Liver (tissue), 3 donors: ENCODE data around the gene KCNQ1.

ENCODE experiments used
- RAD21 ChIP-seq, 2 donors: IDR thresholded peaks; 2 replicates each; pipeline ENCODE4 v1.6.1; 2016; ENCODE audit warnings: antibody characterized with exemption in 2 of 2, mild to moderate bottlenecking in 2 of 2
- SP1 ChIP-seq: IDR thresholded peaks from 2 replicates; pipeline ENCODE4 v1.6.1; 2018; ENCODE audit warnings: antibody characterized with exemption, mild to moderate bottlenecking
- YY1 ChIP-seq: IDR thresholded peaks from 2 replicates; pipeline ENCODE4 v1.6.1; 2016; ENCODE audit warnings: antibody characterized with exemption, mild to moderate bottlenecking
- TF ChIP-seq, protein P1 (sequence below): fragments of 150-350 bp; IDR thresholded peaks from 2 replicates; pipeline ENCODE4 v1.5.1; 2017; ENCODE audit warnings: improper control_type of control experiment, low read depth, low read length; ENCODE audit not compliant: missing input control
- TF ChIP-seq, protein P2 (sequence below): IDR thresholded peaks from 2 replicates; pipeline ENCODE4 v1.6.1; 2016; ENCODE audit warnings: antibody characterized with exemption
- TF ChIP-seq, protein P3 (sequence below): IDR thresholded peaks from 2 replicates; pipeline ENCODE4 v1.6.1; 2016; ENCODE audit warnings: antibody characterized with exemption, mild to moderate bottlenecking
- donor health status: healthy.
- donor health status: healthy.

DNA sequence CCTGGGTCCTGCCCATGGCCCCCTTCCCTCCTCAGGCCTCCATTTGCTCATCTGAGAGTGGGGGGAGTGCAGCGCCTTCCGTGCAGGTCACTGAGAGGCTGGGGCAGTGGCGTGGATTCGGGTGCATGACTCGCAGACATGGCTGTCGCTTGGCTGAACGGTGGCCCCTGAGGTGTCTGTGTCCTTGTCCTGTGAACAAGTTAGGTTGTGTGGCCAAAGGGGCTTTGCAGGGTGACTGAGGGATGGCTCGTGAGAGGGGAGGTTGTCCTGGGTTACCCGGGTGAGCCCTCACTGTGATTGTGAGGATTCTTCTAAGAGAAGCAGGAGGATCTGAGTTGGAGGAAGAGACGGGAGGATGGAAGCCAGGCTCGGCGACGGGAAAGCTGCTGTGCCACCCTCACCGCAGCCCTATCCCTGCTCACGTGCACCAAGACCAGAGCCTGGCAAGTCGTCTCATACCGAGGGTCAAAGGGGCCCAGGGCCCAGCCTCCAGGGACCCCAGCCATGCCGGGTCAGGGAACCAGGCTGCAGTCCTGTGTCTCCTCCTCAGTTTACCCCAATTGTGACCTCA lies 79.1 kb downstream of the KCNQ1 start:
- TF ChIP-seq, protein P1, sequence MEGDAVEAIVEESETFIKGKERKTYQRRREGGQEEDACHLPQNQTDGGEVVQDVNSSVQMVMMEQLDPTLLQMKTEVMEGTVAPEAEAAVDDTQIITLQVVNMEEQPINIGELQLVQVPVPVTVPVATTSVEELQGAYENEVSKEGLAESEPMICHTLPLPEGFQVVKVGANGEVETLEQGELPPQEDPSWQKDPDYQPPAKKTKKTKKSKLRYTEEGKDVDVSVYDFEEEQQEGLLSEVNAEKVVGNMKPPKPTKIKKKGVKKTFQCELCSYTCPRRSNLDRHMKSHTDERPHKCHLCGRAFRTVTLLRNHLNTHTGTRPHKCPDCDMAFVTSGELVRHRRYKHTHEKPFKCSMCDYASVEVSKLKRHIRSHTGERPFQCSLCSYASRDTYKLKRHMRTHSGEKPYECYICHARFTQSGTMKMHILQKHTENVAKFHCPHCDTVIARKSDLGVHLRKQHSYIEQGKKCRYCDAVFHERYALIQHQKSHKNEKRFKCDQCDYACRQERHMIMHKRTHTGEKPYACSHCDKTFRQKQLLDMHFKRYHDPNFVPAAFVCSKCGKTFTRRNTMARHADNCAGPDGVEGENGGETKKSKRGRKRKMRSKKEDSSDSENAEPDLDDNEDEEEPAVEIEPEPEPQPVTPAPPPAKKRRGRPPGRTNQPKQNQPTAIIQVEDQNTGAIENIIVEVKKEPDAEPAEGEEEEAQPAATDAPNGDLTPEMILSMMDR = no peak
- TF ChIP-seq YY1 = no peak
- TF ChIP-seq, protein P2, sequence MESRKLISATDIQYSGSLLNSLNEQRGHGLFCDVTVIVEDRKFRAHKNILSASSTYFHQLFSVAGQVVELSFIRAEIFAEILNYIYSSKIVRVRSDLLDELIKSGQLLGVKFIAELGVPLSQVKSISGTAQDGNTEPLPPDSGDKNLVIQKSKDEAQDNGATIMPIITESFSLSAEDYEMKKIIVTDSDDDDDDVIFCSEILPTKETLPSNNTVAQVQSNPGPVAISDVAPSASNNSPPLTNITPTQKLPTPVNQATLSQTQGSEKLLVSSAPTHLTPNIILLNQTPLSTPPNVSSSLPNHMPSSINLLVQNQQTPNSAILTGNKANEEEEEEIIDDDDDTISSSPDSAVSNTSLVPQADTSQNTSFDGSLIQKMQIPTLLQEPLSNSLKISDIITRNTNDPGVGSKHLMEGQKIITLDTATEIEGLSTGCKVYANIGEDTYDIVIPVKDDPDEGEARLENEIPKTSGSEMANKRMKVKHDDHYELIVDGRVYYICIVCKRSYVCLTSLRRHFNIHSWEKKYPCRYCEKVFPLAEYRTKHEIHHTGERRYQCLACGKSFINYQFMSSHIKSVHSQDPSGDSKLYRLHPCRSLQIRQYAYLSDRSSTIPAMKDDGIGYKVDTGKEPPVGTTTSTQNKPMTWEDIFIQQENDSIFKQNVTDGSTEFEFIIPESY = no peak
- TF ChIP-seq SP1 = no peak
- TF ChIP-seq, protein P3, sequence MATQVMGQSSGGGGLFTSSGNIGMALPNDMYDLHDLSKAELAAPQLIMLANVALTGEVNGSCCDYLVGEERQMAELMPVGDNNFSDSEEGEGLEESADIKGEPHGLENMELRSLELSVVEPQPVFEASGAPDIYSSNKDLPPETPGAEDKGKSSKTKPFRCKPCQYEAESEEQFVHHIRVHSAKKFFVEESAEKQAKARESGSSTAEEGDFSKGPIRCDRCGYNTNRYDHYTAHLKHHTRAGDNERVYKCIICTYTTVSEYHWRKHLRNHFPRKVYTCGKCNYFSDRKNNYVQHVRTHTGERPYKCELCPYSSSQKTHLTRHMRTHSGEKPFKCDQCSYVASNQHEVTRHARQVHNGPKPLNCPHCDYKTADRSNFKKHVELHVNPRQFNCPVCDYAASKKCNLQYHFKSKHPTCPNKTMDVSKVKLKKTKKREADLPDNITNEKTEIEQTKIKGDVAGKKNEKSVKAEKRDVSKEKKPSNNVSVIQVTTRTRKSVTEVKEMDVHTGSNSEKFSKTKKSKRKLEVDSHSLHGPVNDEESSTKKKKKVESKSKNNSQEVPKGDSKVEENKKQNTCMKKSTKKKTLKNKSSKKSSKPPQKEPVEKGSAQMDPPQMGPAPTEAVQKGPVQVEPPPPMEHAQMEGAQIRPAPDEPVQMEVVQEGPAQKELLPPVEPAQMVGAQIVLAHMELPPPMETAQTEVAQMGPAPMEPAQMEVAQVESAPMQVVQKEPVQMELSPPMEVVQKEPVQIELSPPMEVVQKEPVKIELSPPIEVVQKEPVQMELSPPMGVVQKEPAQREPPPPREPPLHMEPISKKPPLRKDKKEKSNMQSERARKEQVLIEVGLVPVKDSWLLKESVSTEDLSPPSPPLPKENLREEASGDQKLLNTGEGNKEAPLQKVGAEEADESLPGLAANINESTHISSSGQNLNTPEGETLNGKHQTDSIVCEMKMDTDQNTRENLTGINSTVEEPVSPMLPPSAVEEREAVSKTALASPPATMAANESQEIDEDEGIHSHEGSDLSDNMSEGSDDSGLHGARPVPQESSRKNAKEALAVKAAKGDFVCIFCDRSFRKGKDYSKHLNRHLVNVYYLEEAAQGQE = no peak
- no peak for TF ChIP-seq RAD21 (IDR thresholded peaks at IDR 0.05)
